A549 (cell line): Measurements from ENCODE around the gene TSHZ2.

Experiments
- EP300 ChIP-seq, 2 experiments: fragments of >200 bp; sonication (Bioruptor Twin); formaldehyde crosslinking; IDR thresholded peaks; 2 replicates in 1 of 2; 3 replicates in 1 of 2; pipeline ENCODE4 v1.6.1; 2016 to 2017
- POLR2A ChIP-seq: IDR thresholded peaks from 2 replicates; pipeline ENCODE4 v1.6.1; 2012; ENCODE audit warnings: mild to moderate bottlenecking, low read length
- SMC3 ChIP-seq: fragments of >200 bp; sonication (Bioruptor Twin); formaldehyde crosslinking; IDR thresholded peaks from 3 replicates; pipeline ENCODE4 v1.6.1; 2018; ENCODE audit warnings: inconsistent platforms
- TF ChIP-seq, protein P1 (sequence below): fragments of >200 bp; sonication (Bioruptor Twin); formaldehyde crosslinking; IDR thresholded peaks from 3 replicates; pipeline ENCODE4 v1.5.1; 2016

DNA sequence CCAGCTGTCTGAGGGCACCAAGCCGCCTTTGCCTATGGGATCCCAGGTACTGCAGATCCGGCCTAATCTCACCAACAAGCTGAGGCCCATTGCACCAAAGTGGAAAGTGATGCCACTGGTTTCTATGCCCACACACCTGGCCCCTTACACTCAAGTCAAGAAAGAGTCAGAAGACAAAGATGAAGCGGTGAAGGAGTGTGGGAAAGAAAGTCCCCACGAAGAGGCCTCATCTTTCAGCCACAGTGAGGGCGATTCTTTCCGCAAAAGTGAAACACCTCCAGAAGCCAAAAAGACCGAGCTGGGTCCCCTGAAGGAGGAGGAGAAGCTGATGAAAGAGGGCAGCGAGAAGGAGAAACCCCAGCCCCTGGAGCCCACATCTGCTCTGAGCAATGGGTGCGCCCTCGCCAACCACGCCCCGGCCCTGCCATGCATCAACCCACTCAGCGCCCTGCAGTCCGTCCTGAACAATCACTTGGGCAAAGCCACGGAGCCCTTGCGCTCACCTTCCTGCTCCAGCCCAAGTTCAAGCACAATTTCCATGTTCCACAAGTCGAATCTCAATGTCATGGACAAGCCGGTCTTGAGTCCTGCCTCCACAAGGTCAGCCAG is 283.0 kb downstream of the TSHZ2 start:
- TF ChIP-seq POLR2A: no peak
- TF ChIP-seq, protein P1, sequence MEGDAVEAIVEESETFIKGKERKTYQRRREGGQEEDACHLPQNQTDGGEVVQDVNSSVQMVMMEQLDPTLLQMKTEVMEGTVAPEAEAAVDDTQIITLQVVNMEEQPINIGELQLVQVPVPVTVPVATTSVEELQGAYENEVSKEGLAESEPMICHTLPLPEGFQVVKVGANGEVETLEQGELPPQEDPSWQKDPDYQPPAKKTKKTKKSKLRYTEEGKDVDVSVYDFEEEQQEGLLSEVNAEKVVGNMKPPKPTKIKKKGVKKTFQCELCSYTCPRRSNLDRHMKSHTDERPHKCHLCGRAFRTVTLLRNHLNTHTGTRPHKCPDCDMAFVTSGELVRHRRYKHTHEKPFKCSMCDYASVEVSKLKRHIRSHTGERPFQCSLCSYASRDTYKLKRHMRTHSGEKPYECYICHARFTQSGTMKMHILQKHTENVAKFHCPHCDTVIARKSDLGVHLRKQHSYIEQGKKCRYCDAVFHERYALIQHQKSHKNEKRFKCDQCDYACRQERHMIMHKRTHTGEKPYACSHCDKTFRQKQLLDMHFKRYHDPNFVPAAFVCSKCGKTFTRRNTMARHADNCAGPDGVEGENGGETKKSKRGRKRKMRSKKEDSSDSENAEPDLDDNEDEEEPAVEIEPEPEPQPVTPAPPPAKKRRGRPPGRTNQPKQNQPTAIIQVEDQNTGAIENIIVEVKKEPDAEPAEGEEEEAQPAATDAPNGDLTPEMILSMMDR: no peak
- TF ChIP-seq SMC3: no peak
- no peak for TF ChIP-seq EP300 (IDR thresholded peaks at IDR 0.05)
